Cerebellar nuclear complex (tissue), 1 donor: ENCODE data around the gene CYTL1.
"Not testable (repeated sequence)": the region's sequence is repeated elsewhere in the genome, so short reads cannot be mapped to it uniquely, and the experiment has no call there.

Experiments
- DNase-seq, 2 experiments: peaks; one replicate each; lab custom pipeline; 2025; lab: John Stamatoyannopoulos, UW

Gene CYTL1

GRCh38 chr4:5033281-5033841, 14.1 kb upstream of the CYTL1 start:
- DNase-seq: no peak

- no peak for DNase-seq
These were observed 13.6 kb upstream of the CYTL1 start for GRCh38 chr4:5032813-5033212.

DNA sequence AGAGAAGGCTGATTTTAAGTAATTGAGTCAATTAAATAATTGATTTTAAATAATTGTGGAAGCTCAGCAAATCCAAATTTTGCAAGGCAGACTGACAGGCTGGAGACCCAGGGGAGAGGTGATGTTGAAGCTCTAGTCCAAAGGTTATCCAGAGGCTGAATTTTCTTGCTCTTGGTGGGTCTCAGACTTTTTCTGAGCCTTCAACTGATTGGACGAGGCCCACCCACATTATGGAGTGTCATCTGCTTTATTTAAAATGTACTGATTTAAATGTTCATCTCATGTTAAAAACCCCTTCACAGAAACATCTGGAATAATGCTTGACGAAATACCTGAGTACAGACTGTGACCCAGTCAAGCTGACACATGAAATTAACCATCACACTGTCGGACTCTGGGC, 11.7 kb upstream of the CYTL1 start:
- DNase-seq: no peak

DNA sequence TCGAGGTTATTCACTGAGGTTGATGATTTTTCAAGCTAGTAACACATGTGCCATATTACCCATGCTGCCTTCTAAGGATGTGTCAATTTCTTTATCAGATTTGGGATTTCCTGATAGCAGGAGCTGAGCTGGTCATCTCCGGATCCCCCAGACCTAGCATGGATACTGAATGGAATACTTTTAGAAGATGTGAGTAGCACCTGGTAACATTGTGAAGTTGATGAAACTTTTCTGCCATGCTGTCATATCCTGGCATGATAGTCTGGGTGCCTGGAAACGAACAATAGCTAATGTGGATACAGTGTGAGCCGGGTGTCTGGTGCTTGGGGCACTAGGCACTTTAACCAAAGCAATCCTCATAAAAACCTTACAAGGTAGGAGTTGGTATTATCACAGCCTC, 11.0 kb upstream of the CYTL1 start:
- no peak for DNase-seq

DNA sequence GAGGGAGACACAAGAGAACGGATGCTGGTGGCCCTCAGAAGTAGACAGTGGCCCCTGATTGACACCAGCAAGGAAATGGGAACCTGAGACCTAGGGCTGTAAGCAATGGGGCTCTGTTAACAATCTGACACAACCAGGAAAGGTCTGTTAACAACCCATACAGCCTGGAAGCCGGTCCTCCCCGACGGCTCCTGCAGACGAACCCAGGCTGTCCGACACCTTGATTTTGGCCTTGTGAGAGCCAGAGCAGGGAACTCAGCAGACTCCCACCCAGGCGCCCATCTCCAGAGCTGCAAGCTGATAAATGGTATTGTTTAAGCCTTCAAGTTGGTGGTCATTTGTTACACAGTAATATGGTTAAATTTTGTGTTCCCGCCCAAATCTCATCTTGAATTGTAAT, 10.2 kb upstream of the CYTL1 start:
- no peak for DNase-seq

GRCh38 chr4:5028480-5028879, 9.2 kb upstream of the CYTL1 start:
- DNase-seq: no peak

GRCh38 chr4:5027346-5027745, 8.1 kb upstream of the CYTL1 start:
- no peak for DNase-seq

DNA sequence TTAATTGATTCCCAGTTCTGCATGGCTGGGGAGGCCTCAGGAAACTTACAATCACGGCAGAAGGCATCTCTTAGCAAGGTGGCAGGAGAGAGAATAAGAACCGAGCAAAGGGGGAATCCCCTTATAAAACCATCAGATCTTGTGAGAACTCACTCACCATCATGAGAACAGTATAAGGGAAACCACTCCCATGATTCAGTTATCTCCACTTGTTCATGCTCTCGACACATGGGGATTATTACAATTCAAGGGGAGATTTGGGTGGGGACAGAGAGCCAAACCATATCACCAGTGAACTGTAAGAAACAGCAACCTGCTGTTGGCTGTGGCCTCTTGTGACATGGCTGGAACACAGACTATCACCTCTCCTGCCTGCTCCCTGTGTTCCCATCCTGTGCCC, 7.1 kb upstream of the CYTL1 start:
- no peak for DNase-seq

DNA sequence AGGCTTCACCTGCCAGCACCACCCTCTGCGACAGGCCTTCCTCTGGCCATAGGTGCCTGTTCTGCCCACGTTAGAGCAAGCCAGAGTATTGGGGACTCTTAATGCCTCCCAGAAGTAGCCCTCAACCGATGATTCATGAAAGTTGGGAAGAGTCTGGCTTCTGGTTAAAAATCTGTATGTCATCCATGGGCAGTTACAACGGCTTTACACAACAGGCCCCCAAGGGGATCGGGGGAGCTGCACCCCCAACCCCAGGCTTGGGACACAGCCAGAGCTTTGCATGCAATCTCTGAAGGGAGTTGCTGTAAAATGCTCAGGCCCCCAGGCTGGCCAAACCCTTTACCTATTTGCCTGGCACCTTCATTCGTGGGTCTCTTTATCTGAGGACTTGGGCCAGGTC, 5.4 kb upstream of the CYTL1 start:
- DNase-seq: no peak

- DNase-seq: no peak
These were observed 2.3 kb upstream of the CYTL1 start for GRCh38 chr4:5021546-5021945.

GRCh38 chr4:5020341-5020740, 1.1 kb upstream of the CYTL1 start:
- DNase-seq: no peak

DNA sequence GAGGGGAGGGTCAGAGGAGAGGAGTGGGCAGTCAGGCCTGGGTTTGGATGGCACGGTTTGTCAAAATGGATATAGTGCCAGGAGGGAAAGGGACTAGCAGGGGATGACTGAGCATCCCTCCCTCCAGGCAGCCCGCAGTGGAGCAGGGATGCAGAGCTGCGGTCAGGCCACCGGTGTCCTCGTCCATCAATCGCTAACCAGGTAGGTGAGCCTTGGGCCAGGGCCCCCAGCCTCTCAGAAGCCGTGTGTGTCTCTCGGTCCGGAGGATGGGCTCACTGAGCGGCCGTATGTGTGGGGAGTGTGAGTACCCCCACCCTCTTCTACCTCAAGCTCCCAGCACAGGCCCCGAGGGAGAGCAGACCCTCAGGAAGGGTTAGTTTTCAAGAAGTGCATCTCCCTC, 538 bp upstream of the CYTL1 start:
- no peak for DNase-seq

DNA sequence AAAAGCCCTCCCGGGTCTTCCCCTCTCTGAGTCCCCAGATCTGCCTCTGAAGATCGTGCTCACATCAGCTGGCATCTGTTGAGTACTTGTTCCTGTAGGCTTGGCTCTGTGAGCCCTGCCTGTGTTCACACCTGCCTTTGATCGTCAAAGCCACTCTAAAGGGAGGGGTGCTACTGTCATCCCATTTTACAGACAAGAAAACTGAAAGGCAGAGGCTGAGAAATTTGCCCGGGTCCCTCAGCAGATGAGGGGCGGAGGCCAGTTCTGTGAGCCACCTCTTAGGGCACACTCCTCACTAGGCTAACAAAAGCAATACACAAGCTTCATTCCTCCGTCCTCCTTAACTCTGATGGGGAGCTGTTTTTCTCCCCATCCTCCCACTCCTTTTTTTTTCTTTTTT, 655 bp downstream of the CYTL1 start:
- no peak for DNase-seq

DNA sequence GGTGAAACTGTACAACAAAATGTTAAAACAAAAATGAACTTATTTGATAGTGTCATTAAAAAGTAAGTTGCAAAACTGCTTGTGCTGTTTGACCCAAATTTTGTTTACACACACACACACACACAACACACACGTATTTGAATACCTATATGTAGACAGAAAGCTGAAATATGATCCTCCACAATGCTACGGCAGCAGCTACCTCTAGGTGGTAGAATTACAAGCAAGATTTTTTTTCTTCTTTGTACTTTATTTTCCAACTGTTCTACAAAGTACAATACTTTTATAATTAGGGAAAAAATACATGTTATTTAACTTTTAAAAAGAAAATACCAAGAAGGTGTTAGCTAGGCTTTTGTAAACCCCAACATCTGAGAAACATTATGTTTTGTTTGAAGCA, 1.2 kb downstream of the CYTL1 start:
- DNase-seq: no peak

- DNase-seq: no peak
These were observed 5.1 kb downstream of the CYTL1 start for GRCh38 chr4:5014007-5014682.

GRCh38 chr4:5012958-5013357, 6.3 kb downstream of the CYTL1 start:
- DNase-seq: no peak

GRCh38 chr4:5012244-5012898, 6.9 kb downstream of the CYTL1 start:
- DNase-seq: no peak

DNA sequence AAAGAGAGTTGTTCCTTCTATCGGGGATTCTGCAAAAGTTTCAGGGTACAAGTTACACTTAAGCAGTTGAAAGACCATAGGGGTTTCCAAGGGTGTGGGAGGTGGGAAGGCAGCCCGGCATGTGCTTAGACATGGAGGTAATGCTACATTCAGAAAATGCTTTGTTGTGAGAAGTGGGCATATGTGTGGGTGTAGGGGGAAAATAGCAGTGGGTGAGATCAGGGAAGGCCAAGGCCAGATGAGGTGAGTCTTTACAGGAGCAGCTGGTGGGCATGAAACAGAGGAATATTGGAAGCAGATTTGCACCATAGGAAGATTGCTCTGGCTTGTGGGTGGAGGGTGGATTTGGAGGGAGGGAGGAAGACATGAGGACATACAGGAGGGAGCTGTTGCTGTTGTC, 8.3 kb downstream of the CYTL1 start:
- no peak for DNase-seq

GRCh38 chr4:5009796-5010195, 9.5 kb downstream of the CYTL1 start:
- no peak for DNase-seq

GRCh38 chr4:5006932-5007331, 12.3 kb downstream of the CYTL1 start:
- DNase-seq: not testable (repeated sequence)

DNA sequence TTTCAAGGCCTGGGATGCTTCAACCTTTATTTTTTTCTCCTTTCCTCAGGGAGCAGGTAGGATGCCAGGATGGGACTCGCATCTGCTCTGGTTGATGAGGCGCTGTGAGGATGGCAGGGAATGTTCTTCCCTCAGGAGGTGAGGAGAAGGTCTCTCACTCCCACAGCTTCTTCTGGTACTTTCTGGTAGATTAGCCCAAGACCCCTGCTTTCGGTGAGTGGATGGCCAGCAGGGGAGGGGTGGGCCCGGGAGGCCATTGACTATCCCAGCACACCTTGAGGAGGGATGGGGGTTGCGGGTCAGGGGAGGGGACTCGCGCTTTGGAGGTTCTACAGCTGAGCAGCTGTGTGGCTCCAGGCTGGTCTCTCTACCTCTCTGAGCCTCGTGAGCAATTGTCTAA, 14.8 kb downstream of the CYTL1 start:
- DNase-seq: no peak

- DNase-seq: no peak
These were observed 15.3 kb downstream of the CYTL1 start for GRCh38 chr4:5003918-5004317.

DNA sequence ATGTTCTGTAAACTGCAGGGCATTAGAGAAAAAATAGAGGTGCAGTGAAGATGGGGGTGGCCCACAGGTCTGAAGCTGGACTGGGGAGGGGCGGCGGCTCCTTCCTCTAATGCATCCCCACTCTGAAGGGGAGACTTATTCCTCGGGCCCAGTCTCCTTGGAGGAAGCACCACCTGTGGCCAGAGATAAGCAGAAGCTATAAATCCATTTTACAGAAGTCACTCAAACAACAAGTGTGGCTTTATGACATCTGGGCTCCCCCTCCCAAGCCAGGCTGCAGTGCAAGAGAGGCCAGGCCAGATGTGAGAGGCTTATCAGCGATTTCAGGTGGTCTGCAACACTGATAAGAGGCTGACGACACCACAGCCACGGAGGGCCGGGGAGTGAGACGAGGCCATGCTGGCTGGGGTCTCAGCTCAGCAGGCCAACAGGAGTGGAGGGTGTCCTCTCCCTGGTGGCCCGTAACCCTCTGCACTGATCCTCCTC, 15.8 kb downstream of the CYTL1 start:
- no peak for DNase-seq

DNA sequence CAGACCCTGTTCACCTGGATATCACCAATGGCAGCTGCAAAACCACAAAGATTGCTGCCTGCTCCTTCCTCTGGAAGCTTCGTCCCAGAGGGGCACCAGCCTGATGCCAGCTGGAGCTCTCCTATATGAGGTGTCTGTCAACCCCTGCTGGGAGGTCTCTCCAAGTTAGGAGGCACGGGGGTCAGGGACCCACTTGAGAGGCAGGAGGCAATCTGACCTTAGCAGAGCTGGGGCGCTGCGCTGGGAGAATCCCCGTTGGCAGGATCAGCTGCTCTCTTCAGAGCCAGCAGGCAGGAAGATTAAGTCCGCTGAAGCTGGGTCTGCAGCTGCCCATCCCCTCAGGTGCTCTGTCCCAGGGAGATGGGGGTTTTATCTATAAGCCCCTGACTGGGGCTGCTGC, 17.6 kb downstream of the CYTL1 start:
- not testable (repeated sequence) for DNase-seq
